NCI-H1694 (cell line): ENCODE results near the gene CMSS1.
"Not testable (repeated sequence)": the region's sequence is repeated elsewhere in the genome, so short reads cannot be mapped to it uniquely, and the experiment has no call there.

Source experiments
- DNase-seq: peaks from one replicate; lab custom pipeline; 2025; lab: John Stamatoyannopoulos, UW

CMSS1 gene

GRCh38 chr3:99818818-99819217 is 1.2 kb downstream of the CMSS1 start:
- DNase-seq: no peak

DNA sequence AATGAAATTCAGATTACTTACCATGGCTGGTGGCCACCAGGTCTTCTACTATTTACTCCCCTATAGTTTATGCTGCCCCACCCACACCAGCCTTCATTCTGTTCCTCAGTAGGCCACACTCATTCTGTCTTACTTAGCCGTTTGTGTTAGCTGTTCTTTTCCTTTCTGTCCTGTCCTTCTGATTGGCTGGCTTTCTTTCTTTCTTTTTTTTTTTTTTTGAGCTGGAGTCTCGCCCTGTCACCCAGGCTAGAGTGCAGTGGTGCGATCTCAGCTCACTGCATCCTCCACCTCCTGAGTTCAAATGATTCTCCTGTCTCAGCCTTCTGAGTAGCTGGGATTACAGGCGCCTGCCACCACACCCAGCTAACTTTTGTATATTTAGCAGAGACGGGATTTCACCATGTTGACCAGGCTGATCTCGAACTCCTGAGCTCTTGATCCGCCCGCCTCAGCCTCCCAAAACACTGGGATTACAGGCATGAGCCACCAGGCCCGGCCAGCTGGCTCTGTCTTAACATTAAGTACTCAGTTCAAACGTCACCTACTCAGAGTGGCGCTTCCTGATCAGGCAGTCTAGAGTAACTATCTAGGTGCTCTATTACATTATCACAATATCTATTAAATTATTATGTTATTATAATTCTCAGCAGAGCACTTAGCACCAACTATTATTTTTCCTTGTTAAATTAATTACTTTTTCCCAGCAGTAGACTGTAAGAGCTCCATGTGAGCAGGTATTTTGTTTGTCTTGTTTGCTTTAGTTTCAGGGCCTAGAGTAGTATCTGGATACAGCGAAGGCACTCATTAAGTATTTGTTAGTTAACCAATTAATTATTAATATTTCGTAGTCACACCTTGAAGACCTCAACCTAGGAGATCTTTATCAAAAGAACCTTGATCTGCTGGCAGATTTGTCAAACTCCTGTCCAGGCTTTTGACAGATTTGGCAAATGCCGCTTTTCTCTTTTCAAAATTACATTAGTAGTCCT is 6.4 kb downstream of the CMSS1 start:
- DNase-seq: no peak

- no peak for DNase-seq
These were observed 7.5 kb downstream of the CMSS1 start for GRCh38 chr3:99825004-99825640.

- no peak for DNase-seq
These were observed 12.2 kb downstream of the CMSS1 start for GRCh38 chr3:99829844-99830243.

- DNase-seq: no peak
These were observed 16.0 kb downstream of the CMSS1 start for GRCh38 chr3:99833617-99834205.

GRCh38 chr3:99834211-99834957 is 16.7 kb downstream of the CMSS1 start:
- DNase-seq: no peak

DNA sequence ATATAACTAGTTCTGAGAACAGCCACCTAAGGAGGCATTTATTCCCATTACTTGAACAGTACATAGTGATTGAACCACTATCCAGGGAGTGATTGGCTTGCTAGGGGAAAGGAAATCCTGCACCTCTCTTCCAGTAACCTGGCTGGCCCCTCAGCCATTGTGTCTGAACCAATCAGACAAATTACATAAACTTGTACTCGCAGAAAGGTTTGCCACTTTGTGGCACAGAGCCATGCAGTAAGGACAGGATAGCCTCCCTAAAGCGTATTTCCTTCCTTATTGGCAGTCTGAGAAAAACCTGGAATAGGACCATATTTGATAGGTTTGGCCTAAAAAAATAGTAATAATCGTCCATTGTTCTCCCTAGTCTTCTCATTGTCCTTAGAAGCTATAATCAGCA is 19.0 kb downstream of the CMSS1 start:
- DNase-seq: no peak

- no peak for DNase-seq
These were observed 20.1 kb downstream of the CMSS1 start for GRCh38 chr3:99837715-99838114.

GRCh38 chr3:99838755-99839154 is 21.1 kb downstream of the CMSS1 start:
- no peak for DNase-seq

DNA sequence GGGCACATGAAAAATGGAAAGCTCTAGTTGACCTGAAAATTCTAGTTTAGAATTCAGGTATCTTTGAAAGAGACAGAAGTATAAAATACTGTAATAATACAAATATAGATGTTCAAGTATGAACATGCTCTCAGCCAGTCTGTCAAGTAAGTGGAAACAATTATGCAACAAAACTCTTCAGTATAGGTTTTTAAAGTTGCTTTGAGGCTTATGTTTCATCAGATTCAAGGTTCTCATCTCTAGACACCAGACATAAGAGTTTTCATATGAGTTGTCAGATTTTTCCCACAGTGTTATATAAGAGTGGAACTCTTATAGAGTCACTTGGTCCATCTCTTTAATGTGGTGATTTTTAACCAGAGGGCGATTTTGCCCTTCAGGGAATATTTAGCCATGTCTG is 22.0 kb downstream of the CMSS1 start:
- DNase-seq: no peak

- not testable (repeated sequence) for DNase-seq
These were observed 24.3 kb downstream of the CMSS1 start for GRCh38 chr3:99841949-99842348.

- DNase-seq: peak; percentile 43
These were observed 25.3 kb downstream of the CMSS1 start for GRCh38 chr3:99842826-99843589.

GRCh38 chr3:99843590-99844258 is 26.1 kb downstream of the CMSS1 start:
- DNase-seq: no peak

DNA sequence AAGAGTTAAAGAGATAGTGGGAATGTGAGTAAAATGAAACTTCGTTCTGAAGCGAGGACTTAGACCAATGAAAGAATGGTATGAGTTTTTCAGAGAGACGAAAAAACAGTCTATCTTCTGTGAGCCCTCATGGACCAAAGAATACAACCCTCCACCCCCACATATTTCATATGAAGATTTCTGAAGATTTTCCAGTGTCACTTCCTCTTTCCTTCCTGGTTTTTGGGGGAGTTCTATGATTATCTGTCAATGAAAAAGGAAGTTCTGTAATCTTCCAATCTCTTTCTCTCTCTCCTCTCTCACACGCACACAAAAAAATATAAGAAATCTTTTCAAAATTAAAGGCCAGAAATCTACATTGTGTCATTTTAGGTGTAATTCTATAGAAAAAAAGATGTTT is 27.7 kb downstream of the CMSS1 start:
- DNase-seq: no peak

DNA sequence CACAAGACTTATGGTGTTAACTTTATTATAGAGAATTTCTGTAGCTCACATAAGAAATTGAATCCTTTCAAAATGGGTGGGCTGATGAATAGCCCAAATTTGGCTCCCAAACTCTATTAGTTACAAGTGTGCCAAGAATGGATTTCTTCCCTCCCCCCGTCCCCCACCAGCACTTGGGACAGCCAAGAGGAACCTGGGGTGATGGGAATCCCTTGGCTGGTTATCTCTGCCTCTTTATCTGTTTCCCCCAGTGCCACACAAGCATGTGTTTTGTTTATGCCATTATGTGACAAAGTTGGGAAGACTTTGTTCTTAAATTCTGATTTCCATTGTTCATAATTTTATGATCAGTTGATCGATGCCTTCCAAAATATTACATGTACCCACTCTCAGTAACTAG is 28.3 kb downstream of the CMSS1 start:
- no peak for DNase-seq

DNA sequence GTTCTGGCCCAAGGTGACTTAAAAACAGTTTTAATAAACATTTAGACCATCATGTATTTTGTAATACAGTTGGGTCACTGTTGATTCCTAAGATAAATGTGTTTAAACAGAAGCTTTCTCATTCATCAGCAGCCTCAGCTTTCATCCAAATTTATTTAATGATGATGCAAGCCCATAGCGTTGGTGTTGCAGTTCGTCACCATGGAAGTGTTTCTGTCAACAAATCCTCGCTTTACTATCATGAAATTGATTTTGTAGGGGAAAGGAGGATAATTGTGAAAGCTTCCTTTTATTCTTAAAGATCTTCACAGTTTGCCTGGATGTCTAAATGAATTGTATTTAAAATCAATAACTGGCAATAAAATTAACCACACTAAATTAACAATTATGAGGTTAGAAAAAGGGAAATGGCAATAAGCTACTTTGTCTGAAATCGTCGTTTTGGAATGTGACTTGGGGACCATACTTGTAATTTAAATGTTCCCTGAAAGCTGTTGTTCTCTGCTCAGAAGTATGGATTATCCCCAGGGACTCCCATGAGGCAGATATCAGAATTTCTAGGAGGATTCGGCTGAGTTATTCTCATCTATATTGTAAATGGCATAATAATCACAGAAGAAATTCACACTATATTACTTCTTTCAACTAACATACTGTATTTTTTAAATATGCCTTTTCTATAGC is 29.0 kb downstream of the CMSS1 start:
- DNase-seq: no peak

DNA sequence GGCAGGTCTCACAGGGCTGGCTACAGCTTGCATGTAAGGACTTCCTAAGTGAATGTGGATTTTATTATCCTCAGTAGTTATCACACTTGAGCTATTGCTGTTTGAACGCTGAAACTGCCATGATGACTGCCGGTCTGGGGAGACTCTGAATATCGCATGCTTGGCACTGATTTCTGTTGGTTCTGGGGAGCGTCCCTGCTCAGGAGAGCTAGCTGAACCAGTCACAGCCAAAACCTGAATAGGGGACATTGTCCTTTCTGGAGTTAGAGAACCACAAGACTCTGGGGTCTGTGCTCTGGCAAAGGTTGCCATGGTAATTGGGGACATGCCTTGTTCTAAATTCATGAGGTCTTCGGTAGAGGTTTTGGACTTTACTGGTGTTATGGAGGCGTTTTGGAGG is 30.8 kb downstream of the CMSS1 start:
- DNase-seq: no peak

GRCh38 chr3:99850608-99851007 is 32.9 kb downstream of the CMSS1 start:
- DNase-seq: no peak

DNA sequence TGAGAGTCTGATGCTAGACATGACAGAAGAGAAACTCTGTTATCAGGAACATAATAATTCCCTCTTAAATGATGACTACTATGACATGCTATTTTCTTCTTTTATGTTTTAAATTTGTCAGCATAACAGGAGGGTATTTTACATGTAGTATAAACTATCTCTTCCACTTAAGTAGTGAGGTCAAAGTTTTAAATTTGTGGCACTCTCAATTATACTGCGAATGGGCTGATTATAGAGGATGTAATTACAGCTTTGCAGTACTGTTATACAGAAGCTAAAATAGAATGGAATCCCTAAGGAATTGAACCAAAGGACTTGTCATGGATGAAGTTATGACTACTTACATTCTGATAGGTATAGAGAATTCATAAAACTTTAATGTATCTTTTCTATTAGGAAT is 34.3 kb downstream of the CMSS1 start:
- no peak for DNase-seq

DNA sequence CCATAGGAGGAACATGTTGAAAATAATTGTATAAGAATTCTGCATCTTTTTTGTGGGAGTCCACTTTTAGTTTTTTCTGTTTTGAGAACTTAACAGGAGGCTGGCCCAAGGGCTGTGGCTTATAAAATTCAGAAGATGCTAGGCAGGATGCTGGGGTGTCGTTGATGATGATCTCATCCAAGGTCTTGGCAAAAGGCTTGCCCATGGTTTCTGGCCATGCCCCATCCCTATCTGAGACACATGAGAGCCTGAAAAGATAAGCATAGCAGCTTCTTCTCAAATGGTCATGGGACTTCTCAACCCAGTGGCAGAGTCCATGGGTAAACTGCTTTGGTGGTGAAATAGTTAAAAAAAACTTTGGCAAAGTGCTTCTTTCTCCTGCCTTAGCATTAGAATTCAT is 35.2 kb downstream of the CMSS1 start:
- DNase-seq: no peak
